Head of caudate nucleus (tissue), 42 donors: ENCODE data around the gene SDR42E1.
A peak's percentile ranks its signal among the peaks of the same experiment; 100 is the strongest.

ENCODE experiments used
- DNase-seq, 42 donors: peaks; one replicate each; pipeline versions ENCODE4 v3.0.0 to v3.0.0-alpha.2; 2020 to 2021; ENCODE audit warnings: mixed read lengths in 7 of 42
- intact Hi-C: fragments of 100-400 bp; cut with DNase I; formaldehyde crosslinking; loops from one replicate; pipeline ENCODE4 v1.15.0; 2022

SDR42E1 gene

GRCh38 chr16:81956213-81956948 lies 54.9 kb downstream of the SDR42E1 start:
- peak in 27 of 42 donors; percentile 11 to 77 (median 40) for DNase-seq
- intact Hi-C loops, result no loop called here

- intact Hi-C loops, result no loop called here
Measured at GRCh38 chr16:81951564-81951963, 59.7 kb downstream of the SDR42E1 start.

GRCh38 chr16:81946206-81946605 lies 65.1 kb downstream of the SDR42E1 start:
- DNase-seq, result no peak
- intact Hi-C loops, result no loop called here

More at GRCh38 chr16:81951564-81951963, 59.7 kb downstream of the SDR42E1 start:
- no peak for DNase-seq

GRCh38 chr16:81945665-81946064 lies 65.6 kb downstream of the SDR42E1 start:
- intact Hi-C loops, result no loop called here
- DNase-seq, result no peak

GRCh38 chr16:81942007-81942601 lies 69.2 kb downstream of the SDR42E1 start:
- no peak for DNase-seq
- intact Hi-C loops, result loop anchor here (5.0 kb wide), 1 partner anchor 285 kb away; no protein-coding TSS in a partner anchor

GRCh38 chr16:81940781-81941560 lies 70.3 kb downstream of the SDR42E1 start:
- intact Hi-C loops, result loop anchor here (5.0 kb wide), 1 partner anchor 286 kb away; no protein-coding TSS in a partner anchor
- peak in 1 of 42 donors; percentile 3 for DNase-seq

GRCh38 chr16:81939164-81940056 lies 71.9 kb downstream of the SDR42E1 start:
- DNase-seq, result no peak
- intact Hi-C loops, result loop anchor here (5.0 kb wide), 1 partner anchor 288 kb away; no protein-coding TSS in a partner anchor
